GM19099 (cell line): ENCODE data around the gene CREBBP.

Source experiments
- POLR2A ChIP-seq: IDR thresholded peaks from 3 replicates; pipeline ENCODE4 v1.6.1; 2011; ENCODE audit warnings: low read depth; ENCODE audit not compliant: insufficient read length; ENCODE audit errors: extremely low read depth

The CREBBP gene

DNA sequence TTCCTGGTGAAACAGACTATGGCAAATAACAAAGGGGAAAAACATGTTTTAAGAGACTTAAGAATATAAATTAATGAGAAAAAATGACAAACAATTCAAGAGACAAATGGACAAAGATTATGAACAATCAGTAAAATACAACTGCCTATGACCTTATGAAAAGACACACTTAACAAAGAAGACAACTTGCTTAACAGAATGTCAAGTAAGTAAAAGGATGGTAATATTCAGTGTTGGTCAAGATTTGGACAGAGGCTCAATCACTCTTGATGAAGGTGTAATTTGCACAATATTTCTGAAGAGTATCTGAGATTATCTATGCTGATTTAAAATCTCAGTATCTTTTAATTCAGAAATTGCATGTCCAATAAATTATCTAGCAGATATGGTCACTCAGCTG, 34.4 kb downstream of the CREBBP start:
- no peak for TF ChIP-seq POLR2A

DNA sequence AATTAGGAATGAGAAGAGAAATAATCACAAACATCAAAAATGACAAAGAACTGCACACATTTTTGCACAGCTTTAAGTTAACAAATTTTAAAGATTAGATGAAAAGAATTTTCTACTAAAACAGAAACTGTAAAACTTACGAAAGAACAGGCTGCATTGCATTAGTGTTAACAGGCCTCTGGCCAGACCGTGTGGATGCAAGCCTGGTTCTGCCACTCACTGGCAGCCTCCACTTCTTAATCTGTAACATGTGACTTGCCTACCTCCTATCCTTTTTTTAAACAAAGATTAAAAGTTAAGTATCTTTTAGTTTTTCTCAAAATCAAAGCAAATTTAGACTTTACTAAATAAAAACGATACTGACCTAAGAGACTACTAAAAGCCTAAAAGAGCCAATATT, 37.5 kb downstream of the CREBBP start:
- no peak for TF ChIP-seq POLR2A

DNA sequence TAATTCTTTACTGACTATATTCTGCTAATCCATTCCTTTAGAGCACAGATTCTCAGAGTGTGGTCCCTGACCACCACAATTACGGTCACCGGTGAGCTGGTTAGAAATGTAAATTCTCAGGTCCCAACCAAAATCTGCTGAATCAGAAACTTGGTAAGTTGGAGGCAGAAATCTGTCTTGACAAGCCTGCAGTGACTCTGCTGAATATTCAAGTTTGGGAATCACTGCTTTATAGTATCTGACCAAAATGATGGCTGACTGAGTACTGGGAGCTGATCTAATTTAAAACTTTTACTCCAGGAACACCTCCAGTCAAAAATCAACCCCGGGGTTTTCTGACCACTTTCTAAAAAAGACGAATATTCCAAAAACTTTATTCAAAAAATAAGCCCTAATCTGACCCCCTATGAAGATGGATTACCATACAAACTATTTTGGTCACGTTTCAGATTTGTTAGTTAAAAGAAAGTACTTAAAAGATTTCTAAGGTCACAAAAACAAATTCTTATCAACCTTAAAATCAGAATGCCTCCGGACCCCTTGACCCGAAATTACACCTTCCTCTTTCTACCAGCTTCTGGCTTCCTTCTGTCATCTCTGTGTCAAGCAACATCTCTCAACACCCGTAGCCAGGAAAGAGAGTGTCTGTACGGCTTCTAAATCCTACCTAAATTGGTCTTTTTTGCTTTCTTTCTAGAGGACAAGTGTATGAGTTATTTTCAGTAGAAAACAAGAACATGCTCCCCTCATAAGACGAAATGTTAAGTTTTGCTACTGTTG, 38.6 kb downstream of the CREBBP start:
- TF ChIP-seq POLR2A: no peak

DNA sequence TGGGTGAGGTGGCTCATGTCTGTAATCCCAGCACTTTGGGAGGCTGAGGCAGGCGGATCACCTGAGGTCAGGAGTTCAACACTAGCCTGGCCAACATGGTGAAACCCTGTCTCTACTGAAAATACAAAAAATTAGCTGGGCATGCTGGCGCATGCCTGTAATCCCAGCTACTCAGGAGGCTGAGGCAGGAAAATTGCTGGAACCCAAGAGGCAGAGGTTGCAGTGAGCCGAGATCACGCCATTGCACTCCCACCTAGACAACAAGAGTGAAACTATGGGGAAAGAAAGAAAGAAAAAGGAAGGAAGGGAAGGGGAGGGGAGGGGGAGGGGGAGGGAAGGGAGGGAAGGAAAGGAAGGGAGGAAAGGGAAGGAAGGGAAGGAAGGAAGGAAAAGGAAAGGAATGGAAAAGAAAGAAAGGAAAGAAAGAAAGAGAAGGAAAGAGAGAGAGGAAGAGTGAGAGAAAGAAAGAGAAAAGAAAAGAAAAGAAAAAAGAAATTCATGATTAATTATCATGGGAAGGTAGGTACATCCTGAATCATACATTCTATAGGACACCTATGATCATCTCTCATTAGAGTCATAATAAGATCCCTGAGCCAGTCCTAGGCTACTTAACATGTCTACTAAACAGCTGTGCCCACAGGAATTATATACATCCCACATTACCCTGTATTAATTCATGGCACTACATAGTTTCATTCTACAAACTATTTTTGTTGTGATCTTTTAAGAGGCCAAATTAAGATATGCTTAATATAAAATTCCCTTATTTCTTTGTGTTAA, 40.9 kb downstream of the CREBBP start:
- no peak for TF ChIP-seq POLR2A

DNA sequence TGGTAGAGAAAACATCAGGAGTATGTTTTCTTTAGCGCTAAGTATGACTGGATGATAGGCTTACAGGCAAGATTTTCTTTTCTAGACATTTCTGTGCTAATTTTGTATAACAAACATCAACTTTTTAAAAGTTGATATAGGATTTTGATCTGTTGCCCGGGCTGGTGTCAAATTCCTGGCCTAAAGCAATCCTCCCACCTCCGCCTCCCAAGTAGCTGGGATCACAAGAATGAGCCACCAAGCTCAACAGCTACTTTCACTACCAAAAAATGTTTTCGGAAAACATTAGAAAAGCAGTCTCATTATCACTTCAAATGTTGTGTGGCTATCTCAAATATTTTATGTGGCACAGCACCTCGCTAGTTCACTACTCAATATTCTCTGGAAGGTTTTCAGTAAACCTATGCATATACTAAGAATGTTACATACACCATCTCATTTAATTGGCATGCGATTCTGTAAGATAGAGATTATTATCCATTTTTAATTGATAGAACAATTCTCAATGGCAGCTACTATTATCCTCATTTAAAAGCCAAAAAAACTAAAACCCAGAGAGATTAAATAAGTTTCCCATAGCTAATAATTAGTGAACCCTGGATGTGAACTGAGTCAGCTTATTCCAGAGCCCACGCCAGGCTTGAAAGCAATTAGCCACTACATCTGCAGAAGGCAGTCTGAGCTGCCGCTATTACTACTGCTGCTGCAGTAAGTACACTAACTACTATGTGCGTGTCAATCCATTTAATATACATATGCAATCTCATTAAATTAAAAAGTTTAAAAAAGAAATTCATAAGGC, 41.7 kb downstream of the CREBBP start:
- no peak for TF ChIP-seq POLR2A

DNA sequence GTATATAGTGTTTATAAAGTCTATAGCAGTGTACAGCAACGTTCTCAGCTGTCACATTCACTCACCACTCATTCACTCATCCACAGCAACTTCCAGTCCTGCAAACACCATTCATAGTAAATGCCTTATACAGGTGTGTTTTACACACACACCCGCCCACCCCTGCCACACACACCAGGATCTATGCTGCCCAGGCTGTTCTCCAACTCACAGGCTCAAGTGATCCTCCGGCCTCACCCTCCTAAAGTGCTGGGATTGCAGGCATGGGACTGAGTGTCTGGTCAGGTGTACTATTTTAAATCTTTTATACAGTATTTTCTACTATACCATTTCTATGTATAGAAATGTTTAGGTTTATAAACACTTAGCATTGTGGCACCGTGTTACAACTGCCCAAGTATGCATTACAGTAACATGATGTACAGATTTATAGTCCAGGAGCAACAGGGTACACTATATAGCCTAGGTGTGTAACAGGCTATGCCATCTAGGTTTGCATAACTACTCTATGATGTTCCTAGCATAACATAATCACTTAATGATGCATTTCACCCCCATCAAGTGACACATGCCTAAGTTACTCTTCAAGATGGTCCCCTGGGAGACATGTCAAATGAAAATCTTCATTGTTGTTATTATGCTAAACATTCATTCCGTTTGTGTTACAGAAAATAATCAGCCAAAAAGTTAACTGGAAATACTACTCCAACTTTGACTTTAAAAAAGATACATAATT, 42.5 kb downstream of the CREBBP start:
- TF ChIP-seq POLR2A: no peak

DNA sequence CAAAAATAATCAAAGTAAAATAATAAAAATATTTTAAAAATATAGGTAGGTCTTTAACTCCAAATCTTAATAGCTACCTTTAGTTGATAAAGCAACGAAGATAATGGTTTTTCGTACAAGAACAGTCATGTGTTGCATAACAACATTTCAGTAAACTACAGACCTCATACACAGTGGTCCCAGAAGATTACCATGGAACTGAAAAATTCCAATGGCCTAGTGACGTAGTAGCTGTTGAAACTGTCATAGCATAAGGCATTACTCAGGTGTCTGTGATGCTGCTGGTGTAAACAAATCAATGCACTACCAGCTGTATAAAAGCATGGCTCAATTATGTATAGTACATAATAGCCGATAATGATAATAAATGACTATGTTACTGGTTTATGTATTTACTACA, 43.9 kb downstream of the CREBBP start:
- TF ChIP-seq POLR2A: no peak

DNA sequence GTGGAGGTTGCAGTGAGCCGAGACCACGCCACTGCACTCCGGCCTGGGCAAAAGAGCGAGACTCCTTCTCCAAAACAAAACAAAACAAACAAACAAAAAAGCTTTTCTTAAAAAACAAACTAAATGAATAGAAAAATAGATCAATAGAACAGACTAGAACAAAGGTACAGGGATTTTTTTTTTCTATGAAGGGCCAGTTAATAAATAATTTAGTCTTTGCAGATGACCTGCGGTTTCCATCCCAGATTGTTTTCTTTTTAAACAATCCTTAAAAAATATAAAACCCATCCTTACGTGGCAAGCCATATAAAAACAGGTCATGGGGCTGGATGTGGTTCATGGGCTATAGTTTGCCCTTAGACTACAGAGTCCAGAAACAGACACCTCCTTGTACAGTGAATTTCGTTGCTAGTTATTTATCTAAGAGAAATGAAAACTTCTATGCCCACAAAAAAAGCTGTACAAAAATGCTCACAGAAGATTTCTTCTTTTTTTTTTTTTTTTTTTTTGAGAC, 45.4 kb downstream of the CREBBP start:
- no peak for TF ChIP-seq POLR2A

DNA sequence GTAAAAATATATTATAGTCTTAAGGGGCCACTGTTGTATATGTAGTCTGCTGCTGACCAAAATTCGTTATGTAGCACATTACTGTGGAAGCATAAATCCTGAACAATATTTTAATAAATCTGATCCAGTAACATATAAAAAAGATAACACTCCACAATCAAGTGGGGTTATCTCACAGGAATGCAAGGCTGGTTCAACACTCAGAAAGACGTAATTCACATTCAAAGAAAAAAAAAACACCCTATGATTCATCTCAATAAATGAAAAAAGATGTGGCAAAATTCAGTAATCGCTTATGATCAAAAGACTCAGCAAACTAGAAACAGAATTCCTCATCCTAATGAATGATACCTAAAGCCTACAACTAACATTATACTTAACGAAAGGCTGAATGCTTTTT, 47.8 kb downstream of the CREBBP start:
- no peak for TF ChIP-seq POLR2A

DNA sequence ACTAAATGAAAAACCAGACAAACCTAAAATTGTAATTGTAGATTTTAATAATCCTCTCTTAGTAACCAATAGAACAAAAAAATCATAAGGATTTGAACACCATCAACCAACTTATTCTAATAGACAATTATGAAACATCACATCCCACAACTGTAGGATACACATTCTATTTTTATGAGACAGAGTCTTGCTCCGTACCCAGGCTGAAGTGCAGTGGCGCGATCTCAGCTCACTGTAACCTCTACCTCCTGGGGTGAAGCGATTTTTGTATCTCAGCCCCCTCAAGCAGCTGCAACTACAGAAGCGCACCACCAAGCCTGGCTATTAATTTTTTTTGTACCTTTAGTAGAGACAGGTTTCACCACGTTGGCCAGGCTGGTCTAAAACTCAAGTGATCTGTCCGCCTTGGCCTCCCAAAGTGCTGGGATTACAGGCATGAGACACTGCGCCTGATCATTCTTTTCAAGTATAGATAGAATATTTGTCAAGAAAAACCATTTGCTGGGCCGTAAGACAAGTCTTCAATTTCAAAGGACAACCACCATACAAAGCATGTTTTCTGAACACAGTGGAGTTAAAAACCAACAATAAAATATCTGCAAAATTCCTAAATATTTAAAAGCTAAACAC, 49.8 kb downstream of the CREBBP start:
- TF ChIP-seq POLR2A: no peak

DNA sequence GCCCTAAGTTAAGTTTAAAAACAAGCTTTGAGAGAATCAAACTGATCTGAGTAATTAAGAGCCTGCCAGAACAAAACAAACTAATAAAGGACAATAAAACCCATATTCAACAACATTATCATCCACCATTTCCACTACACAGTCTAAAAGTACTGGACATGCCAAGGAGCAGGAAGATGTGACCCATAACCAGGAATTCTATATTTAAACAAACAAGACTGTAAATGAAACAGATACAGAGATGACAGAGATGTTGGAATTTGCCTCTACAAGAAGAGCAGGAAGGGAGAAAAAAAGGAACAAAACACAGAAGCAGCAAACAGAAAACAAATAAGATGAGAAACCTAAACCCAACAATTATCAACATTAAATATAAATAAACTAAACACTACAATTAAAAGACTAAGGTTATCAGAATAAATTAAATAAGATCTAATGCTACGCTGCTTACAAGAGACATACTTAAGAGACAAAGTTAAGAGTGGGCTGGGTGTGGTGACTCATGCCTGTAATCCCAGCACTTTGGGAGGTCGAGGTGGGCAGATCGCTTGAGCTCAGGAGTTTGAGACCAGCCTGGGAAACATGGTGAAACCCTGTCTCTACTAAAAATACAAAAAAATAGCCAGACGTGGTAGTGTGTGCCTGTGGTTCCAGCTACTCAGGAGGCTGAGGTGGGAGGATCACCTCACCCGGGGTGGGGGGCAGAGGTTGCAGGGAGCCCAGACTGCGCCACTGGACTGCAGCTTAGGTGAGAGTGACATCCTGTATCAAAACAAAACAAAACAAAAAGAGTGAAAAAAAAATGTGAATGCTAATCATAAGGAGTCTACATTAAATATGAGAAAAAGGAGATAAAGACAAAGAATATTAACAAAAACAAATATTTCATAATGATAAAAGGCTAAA, 50.6 kb downstream of the CREBBP start:
- TF ChIP-seq POLR2A: no peak

DNA sequence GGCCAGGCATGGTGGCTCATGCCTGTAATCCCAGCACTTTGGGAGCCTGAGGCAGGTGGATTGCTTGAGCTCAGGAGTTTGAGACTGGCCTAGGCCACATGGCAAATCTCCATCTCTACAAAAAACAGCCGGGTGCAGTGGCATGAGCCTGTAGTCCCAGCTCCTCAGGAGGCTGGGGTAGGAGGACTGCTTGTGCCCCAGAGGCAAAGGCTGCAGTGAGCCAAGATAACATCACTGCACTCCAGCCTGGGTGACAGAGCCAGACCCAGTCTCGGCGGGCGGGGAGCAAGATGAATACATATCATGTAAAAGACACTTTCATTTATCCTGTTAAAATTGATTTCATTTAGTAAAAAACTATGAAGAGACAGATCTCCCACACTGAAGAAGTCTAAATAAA, 54.6 kb downstream of the CREBBP start:
- no peak for TF ChIP-seq POLR2A

DNA sequence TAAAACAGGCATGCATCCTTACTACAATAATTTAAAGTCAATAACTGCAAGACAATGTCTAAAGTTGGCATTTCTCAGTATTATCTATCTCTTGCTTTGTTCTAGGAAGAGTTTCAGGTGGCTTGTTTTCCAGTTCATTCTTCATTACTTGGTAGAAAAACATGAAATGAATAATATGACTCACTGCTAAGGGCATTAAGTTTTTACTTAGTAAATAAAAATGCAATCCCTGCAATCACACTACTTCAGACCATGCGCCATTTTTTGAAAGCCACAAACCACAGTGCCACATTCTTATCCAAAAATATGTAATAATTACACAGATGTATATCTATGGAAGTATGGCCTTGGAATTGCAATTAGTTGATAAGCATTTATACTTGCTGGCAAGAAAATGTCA, 55.4 kb downstream of the CREBBP start:
- TF ChIP-seq POLR2A: no peak
